SU-DHL-6 (cell line): ENCODE data around the gene DSCAML1.
"Not testable (repeated sequence)": the region's sequence is repeated elsewhere in the genome, so short reads cannot be mapped to it uniquely, and the experiment has no call there.

ENCODE experiments used
- H2AFZ ChIP-seq: fragments of 200-600 bp; sonication (generic); 2 replicates; pipeline ENCODE4 v1.6.1; 2014; ENCODE audit warnings: low read depth, mild to moderate bottlenecking, moderate library complexity, mixed read lengths, antibody characterized with exemption, low read length; ENCODE audit not compliant: severe bottlenecking
- H3F3A ChIP-seq: fragments of 200-600 bp; shearing (Covaris generic); 2 replicates; pipeline ENCODE4 v1.6.0; 2016; ENCODE audit warnings: antibody characterized with exemption, mild to moderate bottlenecking; ENCODE audit not compliant: insufficient read depth
- H3K27ac ChIP-seq: fragments of 200-600 bp; sonication (generic); 2 replicates; pipeline ENCODE4 v1.5.1; 2016; ENCODE audit warnings: low read depth, mild to moderate bottlenecking, low read length, moderate library complexity, mixed read lengths
- H3K27me3 ChIP-seq: fragments of 200-600 bp; sonication (generic), shearing (Covaris generic); 2 replicates; pipeline ENCODE4 v1.6.0; 2014; ENCODE audit warnings: mild to moderate bottlenecking, low read length
- H3K36me3 ChIP-seq: fragments of 200-600 bp; sonication (generic); 2 replicates; pipeline ENCODE4 v1.6.1; 2014; ENCODE audit warnings: mild to moderate bottlenecking, low read length, mixed read lengths
- H3K4me2 ChIP-seq: fragments of 300-600, 200-600 bp; shearing (Covaris generic), sonication (generic); 2 replicates; pipeline ENCODE4 v1.6.0; 2014; ENCODE audit warnings: low read length, low read depth, mild to moderate bottlenecking; ENCODE audit not compliant: poor library complexity, severe bottlenecking
- H3K4me3 ChIP-seq: fragments of 200-600 bp; sonication (generic); 2 replicates; pipeline ENCODE4 v1.5.1; 2014; ENCODE audit warnings: antibody characterized with exemption, low read length, mild to moderate bottlenecking, mixed read lengths; ENCODE audit not compliant: insufficient read depth, poor library complexity, severe bottlenecking
- H3K79me2 ChIP-seq: fragments of 200-600 bp; sonication (generic); 2 replicates; pipeline ENCODE4 v1.6.1; 2014; ENCODE audit warnings: mild to moderate bottlenecking, low read length, moderate library complexity; ENCODE audit not compliant: insufficient read depth
- H3K9ac ChIP-seq: fragments of 200-600 bp; sonication (generic); 2 replicates; pipeline ENCODE4 v1.7.0; 2014; ENCODE audit warnings: mild to moderate bottlenecking, low read length
- H3K9me2 ChIP-seq: fragments of 200-600 bp; sonication (generic); replicated peaks from 2 replicates; pipeline ENCODE4 v1.6.1; 2014; ENCODE audit warnings: low read length; ENCODE audit not compliant: insufficient read depth
- H3K9me3 ChIP-seq: fragments of 200-600 bp; sonication (generic); 2 replicates; pipeline ENCODE4 v1.6.1; 2014; ENCODE audit warnings: low read length, mixed read lengths; ENCODE audit not compliant: insufficient read depth
- H4K20me1 ChIP-seq: fragments of 200-600 bp; sonication (generic); 2 replicates; pipeline ENCODE4 v1.6.1; 2014; ENCODE audit warnings: low read depth, mild to moderate bottlenecking, antibody characterized with exemption, low read length, moderate library complexity, mixed read lengths
- CTCF ChIP-seq: fragments of 200-600 bp; sonication (generic); IDR thresholded peaks from one replicate; pipeline ENCODE4 v1.5.1; 2017; ENCODE audit warnings: antibody characterized with exemption, mild to moderate bottlenecking, low read length, moderate library complexity; ENCODE audit not compliant: insufficient read depth, poor library complexity, severe bottlenecking
- EZH2phosphoT487 ChIP-seq: fragments of 200-600 bp; sonication (generic), shearing (Covaris generic); conservative IDR thresholded peaks from 2 replicates; pipeline ENCODE4 v1.6.1; 2018; ENCODE audit warnings: mild to moderate bottlenecking, antibody characterized with exemption, low read length, moderate library complexity, mixed read lengths

DSCAML1 gene

GRCh38 chr11:117765068-117765467 lies 31.9 kb downstream of the DSCAML1 start:
- no peaks in the 10 kb centered on the region for H3K9me2 ChIP-seq
- no peaks in the 10 kb centered on the region for H3K9me3 ChIP-seq
- no peaks in the 10 kb centered on the region for H3F3A ChIP-seq
- no peak overlapping the region for H3K4me3 ChIP-seq
- no peaks in the 10 kb centered on the region for H4K20me1 ChIP-seq
- H3K27me3 ChIP-seq = no peaks in the 10 kb centered on the region
- no peaks in the 10 kb centered on the region for H3K79me2 ChIP-seq
- no peaks in the 10 kb centered on the region for H3K36me3 ChIP-seq
- H3K27ac ChIP-seq = no peak overlapping the region
- no peak for TF ChIP-seq EZH2phosphoT487
- TF ChIP-seq CTCF = no peak
- H3K9ac ChIP-seq = no peak overlapping the region
- no peak overlapping the region for H2AFZ ChIP-seq
- no peak overlapping the region for H3K4me2 ChIP-seq

- not testable (repeated sequence) for H2AFZ ChIP-seq, H3K79me2 ChIP-seq, H3K4me3 ChIP-seq, H3K9ac ChIP-seq, H3K36me3 ChIP-seq, H3K27me3 ChIP-seq, H3K27ac ChIP-seq, H3K4me2 ChIP-seq, H3K9me3 ChIP-seq, H4K20me1 ChIP-seq, H3F3A ChIP-seq, H3K9me2 ChIP-seq
Measured at GRCh38 chr11:117763465-117763864, 33.6 kb downstream of the DSCAML1 start.

GRCh38 chr11:117761993-117762392 lies 35.0 kb downstream of the DSCAML1 start:
- H3K27me3 ChIP-seq = no peaks in the 10 kb centered on the region
- no peaks in the 10 kb centered on the region for H3K79me2 ChIP-seq
- H4K20me1 ChIP-seq = no peaks in the 10 kb centered on the region
- no peak overlapping the region for H3K4me2 ChIP-seq
- H2AFZ ChIP-seq = no peak overlapping the region
- H3K27ac ChIP-seq = no peak overlapping the region
- no peaks in the 10 kb centered on the region for H3K36me3 ChIP-seq
- H3K9me2 ChIP-seq = no peaks in the 10 kb centered on the region
- no peaks in the 10 kb centered on the region for H3K9me3 ChIP-seq
- H3K4me3 ChIP-seq = no peak overlapping the region
- TF ChIP-seq EZH2phosphoT487 = no peak
- TF ChIP-seq CTCF = no peak
- H3K9ac ChIP-seq = no peak overlapping the region
- H3F3A ChIP-seq = no peaks in the 10 kb centered on the region

GRCh38 chr11:117759305-117759704 lies 37.7 kb downstream of the DSCAML1 start:
- TF ChIP-seq EZH2phosphoT487 (no peak), CTCF (no peak)
- Histone ChIP-seq H3K9me3 (no peaks in the 10 kb centered on the region), H3K27ac (no peak overlapping the region), H3K36me3 (no peaks in the 10 kb centered on the region), H3F3A (no peaks in the 10 kb centered on the region), H3K9me2 (no peaks in the 10 kb centered on the region), H3K9ac (no peak overlapping the region), H3K4me2 (no peak overlapping the region), H4K20me1 (no peaks in the 10 kb centered on the region), H3K79me2 (no peaks in the 10 kb centered on the region), H3K27me3 (no peaks in the 10 kb centered on the region), H2AFZ (no peak overlapping the region), H3K4me3 (no peak overlapping the region)
